Epithelial cell of proximal tubule (primary cell): Measurements from ENCODE around the gene MYOZ3. TPM values are rescaled to one million over a fixed set of nuclear protein-coding genes. Genes with fewer than 3 reads are reported as not detected.

ENCODE experiments used
- DNase-seq: peaks from one replicate; pipeline ENCODE4 v3.0.0-alpha.2; 2011; ENCODE audit warnings: low read depth
- H3K4me3 ChIP-seq: 2 replicates; pipeline ENCODE4 v1.5.1; 2011; ENCODE audit warnings: low read depth, mild to moderate bottlenecking, low read length
- CTCF ChIP-seq: conservative IDR thresholded peaks from 2 replicates; pipeline ENCODE4 v1.5.1; 2012; ENCODE audit warnings: low read depth, mild to moderate bottlenecking, low read length
- total RNA-seq: library from RNA; depleted of rRNA; stranded (reverse); fragments of >200 nt; gene quantifications from 2 replicates; pipeline ENCODE4 v1.2.3, GENCODE V29; 2015

The MYOZ3 gene
- total RNA-seq, 1 donor from 2014 or later = 2.2 TPM

- H3K4me3 ChIP-seq = no peak overlapping the region
- TF ChIP-seq CTCF = no peak
- no peak for DNase-seq
Measured at GRCh38 chr5:150626853-150627276, 34.2 kb upstream of the MYOZ3 start.

GRCh38 chr5:150627731-150628545 is 33.1 kb upstream of the MYOZ3 start:
- no peak overlapping the region for H3K4me3 ChIP-seq
- TF ChIP-seq CTCF = no peak
- no peak for DNase-seq

- no peak overlapping the region for H3K4me3 ChIP-seq
- no peak for DNase-seq
- no peak for TF ChIP-seq CTCF
Measured at GRCh38 chr5:150628936-150629485, 32.0 kb upstream of the MYOZ3 start.

GRCh38 chr5:150630016-150630415 is 31.0 kb upstream of the MYOZ3 start:
- no peak for DNase-seq
- TF ChIP-seq CTCF = no peak

GRCh38 chr5:150630461-150631325 is 30.4 kb upstream of the MYOZ3 start:
- H3K4me3 ChIP-seq = no peak overlapping the region
- no peak for DNase-seq
- no peak for TF ChIP-seq CTCF

More at GRCh38 chr5:150630016-150630415, 31.0 kb upstream of the MYOZ3 start:
- H3K4me3 ChIP-seq = no peak overlapping the region

GRCh38 chr5:150631326-150631701 is 29.7 kb upstream of the MYOZ3 start:
- no peak for TF ChIP-seq CTCF
- no peak for DNase-seq
- no peak overlapping the region for H3K4me3 ChIP-seq
